Neural crest cell (in vitro differentiated cells): ENCODE data around the gene GEN1. TPM values are rescaled to one million over a fixed set of nuclear protein-coding genes. Genes with fewer than 3 reads are reported as not detected.

Experiments
- DNase-seq: peaks from one replicate; pipeline ENCODE4 v3.0.0; 2021; ENCODE audit warnings: low read depth, mixed read lengths, low spot score
- H3K27ac Mint-ChIP-seq: one replicate; pipeline ENCODE4 v1.8.0; 2021; ENCODE audit warnings: mild to moderate bottlenecking, mixed read lengths; ENCODE audit not compliant: unreplicated experiment
- H3K27me3 Mint-ChIP-seq: 2 replicates; pipeline ENCODE4 v1.8.0; 2021; ENCODE audit warnings: low read depth, mild to moderate bottlenecking, mixed read lengths
- H3K36me3 Mint-ChIP-seq: 2 replicates; pipeline ENCODE4 v1.8.0; 2021; ENCODE audit warnings: low read depth, mild to moderate bottlenecking, mixed read lengths
- H3K4me1 Mint-ChIP-seq: 2 replicates; pipeline ENCODE4 v1.8.0; 2021; ENCODE audit warnings: mixed read lengths
- H3K4me3 Mint-ChIP-seq: one replicate; pipeline ENCODE4 v1.8.0; 2021; ENCODE audit warnings: mild to moderate bottlenecking, mixed read lengths
- H3K9me3 Mint-ChIP-seq: 2 replicates; pipeline ENCODE4 v1.8.0; 2021; ENCODE audit warnings: mixed read lengths
- total RNA-seq: library from RNA; stranded (reverse); gene quantifications from 2 replicates; pipeline ENCODE4 v1.2.1, GENCODE V29; 2021
- TF ChIP-seq, protein P1 (sequence below): fragments of 200-600 bp; sonication (generic); conservative IDR thresholded peaks from 2 replicates; pipeline ENCODE4 v1.5.0; 2021; ENCODE audit warnings: antibody characterized with exemption, mild to moderate bottlenecking

Gene GEN1
- total RNA-seq, 1 donor from 2014 or later, result 29.7 TPM

DNA sequence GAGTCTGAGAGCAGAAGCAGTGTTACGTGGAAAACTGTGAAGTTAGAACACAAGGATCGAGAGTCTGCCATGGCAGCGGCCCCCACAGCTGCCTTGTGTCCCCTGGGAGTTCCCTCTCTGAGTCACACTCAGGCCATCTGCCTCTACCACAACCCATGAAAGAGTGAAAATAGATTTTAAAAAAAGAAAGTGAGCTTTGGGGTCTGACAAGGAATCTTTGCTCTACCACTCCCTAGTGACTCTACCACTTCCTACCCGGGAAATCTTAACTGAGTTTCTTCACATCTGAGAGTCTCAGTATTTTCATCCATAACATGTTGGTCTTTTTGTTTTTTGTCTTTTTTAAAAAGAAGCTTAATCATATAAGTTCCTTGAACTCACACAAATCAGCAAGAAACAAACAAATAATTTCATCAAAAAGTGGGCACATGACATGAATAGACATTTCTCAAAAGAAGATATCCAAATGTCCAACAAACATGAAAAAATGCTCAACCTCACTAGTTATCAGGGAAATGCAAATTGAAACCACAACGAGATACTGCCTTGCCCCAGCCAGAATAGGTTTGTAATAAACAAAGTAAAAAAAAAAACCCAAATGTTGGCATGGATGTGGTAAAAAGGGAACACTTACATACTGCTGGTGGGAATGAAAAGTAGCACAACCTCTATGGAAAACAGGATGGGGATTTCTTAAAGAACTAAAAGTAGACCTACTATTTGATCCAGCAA, 60.0 kb downstream of the GEN1 start:
- DNase-seq, result no peak
- TF ChIP-seq, protein P1, sequence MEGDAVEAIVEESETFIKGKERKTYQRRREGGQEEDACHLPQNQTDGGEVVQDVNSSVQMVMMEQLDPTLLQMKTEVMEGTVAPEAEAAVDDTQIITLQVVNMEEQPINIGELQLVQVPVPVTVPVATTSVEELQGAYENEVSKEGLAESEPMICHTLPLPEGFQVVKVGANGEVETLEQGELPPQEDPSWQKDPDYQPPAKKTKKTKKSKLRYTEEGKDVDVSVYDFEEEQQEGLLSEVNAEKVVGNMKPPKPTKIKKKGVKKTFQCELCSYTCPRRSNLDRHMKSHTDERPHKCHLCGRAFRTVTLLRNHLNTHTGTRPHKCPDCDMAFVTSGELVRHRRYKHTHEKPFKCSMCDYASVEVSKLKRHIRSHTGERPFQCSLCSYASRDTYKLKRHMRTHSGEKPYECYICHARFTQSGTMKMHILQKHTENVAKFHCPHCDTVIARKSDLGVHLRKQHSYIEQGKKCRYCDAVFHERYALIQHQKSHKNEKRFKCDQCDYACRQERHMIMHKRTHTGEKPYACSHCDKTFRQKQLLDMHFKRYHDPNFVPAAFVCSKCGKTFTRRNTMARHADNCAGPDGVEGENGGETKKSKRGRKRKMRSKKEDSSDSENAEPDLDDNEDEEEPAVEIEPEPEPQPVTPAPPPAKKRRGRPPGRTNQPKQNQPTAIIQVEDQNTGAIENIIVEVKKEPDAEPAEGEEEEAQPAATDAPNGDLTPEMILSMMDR, result no peak
- no peaks in the 10 kb centered on the region for H3K9me3 Mint-ChIP-seq
- no peaks in the 10 kb centered on the region for H3K36me3 Mint-ChIP-seq
- peaks cover 3% of the 10 kb centered on the region for H3K4me1 Mint-ChIP-seq
- no peak overlapping the region for H3K4me3 Mint-ChIP-seq
- H3K27me3 Mint-ChIP-seq, result no peaks in the 10 kb centered on the region
- H3K27ac Mint-ChIP-seq, result no peak overlapping the region

DNA sequence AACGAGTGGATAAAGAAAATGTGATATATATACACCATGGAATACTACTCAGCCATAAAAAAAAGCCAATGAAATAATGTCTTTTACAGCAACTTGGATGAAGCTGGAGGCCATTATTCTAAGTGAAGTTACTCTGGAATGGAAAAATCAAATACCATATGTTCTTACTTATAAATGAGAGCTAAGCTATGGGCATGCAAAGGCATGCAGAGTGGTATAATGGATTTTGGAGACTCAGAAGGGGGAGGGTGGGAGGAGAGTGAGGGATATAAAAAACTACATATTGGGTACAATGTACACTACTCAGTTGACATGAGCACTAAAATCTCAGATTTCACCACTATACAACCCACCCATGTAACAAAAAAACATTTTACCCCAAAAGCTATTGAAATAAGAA, 60.7 kb downstream of the GEN1 start:
- Mint-ChIP-seq H3K36me3 (no peaks in the 10 kb centered on the region), H3K9me3 (no peaks in the 10 kb centered on the region), H3K4me1 (peaks cover 3% of the 10 kb centered on the region), H3K27ac (no peak overlapping the region), H3K4me3 (no peak overlapping the region), H3K27me3 (no peaks in the 10 kb centered on the region)
- DNase-seq, result no peak
- TF ChIP-seq, protein P1, result no peak

DNA sequence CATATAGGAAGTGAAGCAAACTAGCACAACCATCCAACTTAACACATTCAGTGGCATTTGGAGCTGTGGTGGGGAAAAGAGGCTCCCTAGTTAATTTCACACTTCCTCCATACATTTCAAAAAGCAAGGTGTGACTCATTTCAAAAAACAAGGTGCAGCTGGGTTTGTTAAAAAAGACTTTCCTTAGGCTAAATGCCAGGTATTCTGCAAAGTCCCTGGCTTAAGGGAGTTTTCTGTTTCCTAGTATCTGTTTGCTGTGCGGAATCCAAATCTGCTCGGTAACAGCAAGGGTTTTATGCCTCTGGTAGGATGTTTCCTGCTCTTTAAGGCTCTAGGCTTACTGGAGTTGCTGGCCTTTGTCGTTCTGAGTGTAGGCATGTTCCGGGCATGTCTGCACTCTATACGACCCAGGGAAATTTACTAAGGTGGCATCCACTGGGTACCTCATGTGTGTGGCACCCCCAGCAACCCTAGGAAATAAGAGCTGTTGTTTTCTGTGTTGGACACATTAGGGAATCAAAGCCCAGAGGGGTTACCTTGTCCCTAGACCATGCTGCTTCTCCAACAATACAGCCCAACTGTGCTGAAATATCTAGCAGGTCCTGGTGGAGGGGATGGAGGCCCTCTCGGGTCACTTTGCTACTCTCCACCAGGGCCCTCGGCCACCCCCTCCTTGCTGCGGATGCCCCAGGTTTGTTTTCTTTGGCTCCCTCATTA, 61.7 kb downstream of the GEN1 start:
- H3K27ac Mint-ChIP-seq, result no peak overlapping the region

DNA sequence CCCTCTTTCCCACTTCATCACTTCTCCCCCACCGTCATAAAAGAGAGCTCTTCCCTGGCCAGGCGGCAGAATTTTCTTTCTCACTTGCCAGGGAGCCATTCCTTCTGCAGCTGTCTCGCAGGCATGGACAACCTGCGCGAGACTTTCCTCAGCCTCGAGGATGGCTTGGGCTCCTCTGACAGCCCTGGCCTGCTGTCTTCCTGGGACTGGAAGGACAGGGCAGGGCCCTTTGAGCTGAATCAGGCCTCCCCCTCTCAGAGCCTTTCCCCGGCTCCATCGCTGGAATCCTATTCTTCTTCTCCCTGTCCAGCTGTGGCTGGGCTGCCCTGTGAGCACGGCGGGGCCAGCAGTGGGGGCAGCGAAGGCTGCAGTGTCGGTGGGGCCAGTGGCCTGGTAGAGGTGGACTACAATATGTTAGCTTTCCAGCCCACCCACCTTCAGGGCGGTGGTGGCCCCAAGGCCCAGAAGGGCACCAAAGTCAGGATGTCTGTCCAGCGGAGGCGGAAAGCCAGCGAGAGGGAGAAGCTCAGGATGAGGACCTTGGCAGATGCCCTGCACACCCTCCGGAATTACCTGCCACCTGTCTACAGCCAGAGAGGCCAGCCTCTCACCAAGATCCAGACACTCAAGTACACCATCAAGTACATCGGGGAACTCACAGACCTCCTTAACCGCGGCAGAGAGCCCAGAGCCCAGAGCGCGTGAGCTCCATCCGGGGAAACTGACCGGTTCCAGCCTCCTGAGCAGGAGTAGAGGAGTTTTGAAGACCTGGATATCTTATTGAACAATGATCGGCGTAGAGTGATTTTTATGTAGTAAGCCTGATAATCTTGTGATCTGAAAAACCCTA, 62.7 kb downstream of the GEN1 start, which contains the start of gene MSGN1:
Gene MSGN1, plus strand, starts transcription at position 65 of the 850 bp plus-strand sequence. Its CDS starts 59 bp downstream, at position 124.
- H3K4me1 Mint-ChIP-seq, result peaks cover 5% of the 10 kb centered on the region
- no peaks in the 10 kb centered on the region for H3K36me3 Mint-ChIP-seq
- H3K4me3 Mint-ChIP-seq, result no peak within 1 kb of the TSS
- H3K27me3 Mint-ChIP-seq, result no peaks in the 10 kb centered on the region
- no peaks in the 10 kb centered on the region for H3K9me3 Mint-ChIP-seq
- TF ChIP-seq, protein P1, result no peak
- H3K27ac Mint-ChIP-seq, result no peak within 1 kb of the TSS
- DNase-seq, result no peak

More for the DNA sequence above, 61.7 kb downstream of the GEN1 start:
- TF ChIP-seq, protein P1, result no peak
- Mint-ChIP-seq H3K27me3 (no peaks in the 10 kb centered on the region), H3K36me3 (no peaks in the 10 kb centered on the region), H3K4me3 (no peak overlapping the region), H3K9me3 (no peaks in the 10 kb centered on the region), H3K4me1 (peaks cover 3% of the 10 kb centered on the region)
- DNase-seq, result no peak

DNA sequence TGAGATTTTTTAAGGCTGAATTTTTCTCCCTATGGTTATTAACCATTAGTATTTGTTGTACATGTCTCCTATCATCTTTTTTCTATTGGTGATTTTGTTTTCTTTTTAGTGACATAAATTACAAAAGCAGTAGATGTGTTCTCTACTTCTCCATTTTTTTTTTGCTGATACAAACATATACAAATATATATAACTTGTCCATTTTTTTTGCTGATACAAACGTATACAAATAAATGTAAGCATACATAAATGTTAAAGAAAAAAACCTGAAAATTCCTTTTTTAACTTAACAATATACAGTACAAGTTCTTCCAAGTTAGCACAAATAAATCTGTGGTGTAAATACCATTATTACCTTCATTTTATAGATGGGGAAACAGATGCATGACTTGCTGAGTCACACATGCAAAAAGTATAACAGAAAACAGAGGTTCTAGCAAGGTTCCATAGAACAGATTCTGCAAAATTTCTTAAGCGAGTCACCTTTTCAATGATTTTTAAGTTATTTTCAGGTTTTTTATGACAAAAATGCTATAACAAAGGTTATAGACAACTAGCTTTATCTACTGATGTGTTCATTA, 64.4 kb downstream of the GEN1 start:
- Mint-ChIP-seq H3K27me3 (no peaks in the 10 kb centered on the region), H3K27ac (no peak overlapping the region), H3K36me3 (no peaks in the 10 kb centered on the region), H3K4me3 (no peak overlapping the region), H3K9me3 (no peaks in the 10 kb centered on the region), H3K4me1 (peaks cover 22% of the 10 kb centered on the region)
- TF ChIP-seq, protein P1, result no peak
- DNase-seq, result no peak
